DOHH2 (cell line): Measurements from ENCODE around the gene KRTAP5-11.

Source experiments
- H3F3A ChIP-seq: fragments of 200-600 bp; sonication (generic), shearing (Covaris generic); 2 replicates; pipeline ENCODE4 v1.6.0; 2016; ENCODE audit warnings: antibody characterized with exemption, mild to moderate bottlenecking; ENCODE audit not compliant: control insufficient read depth, insufficient read depth
- H3K27ac ChIP-seq: fragments of 200-600 bp; sonication (generic); 2 replicates; pipeline ENCODE4 v1.5.1; 2014; ENCODE audit warnings: low read depth, mild to moderate bottlenecking, low read length, moderate library complexity
- H3K27me3 ChIP-seq: fragments of 200-600 bp; sonication (generic); 2 replicates; pipeline ENCODE4 v1.6.1; 2014; ENCODE audit warnings: mild to moderate bottlenecking, low read length, mixed read lengths; ENCODE audit not compliant: control insufficient read depth
- H3K36me3 ChIP-seq: fragments of 200-600 bp; sonication (generic); 2 replicates; pipeline ENCODE4 v1.6.1; 2014; ENCODE audit warnings: mild to moderate bottlenecking, low read length, moderate library complexity, mixed read lengths; ENCODE audit not compliant: control insufficient read depth
- H3K4me1 ChIP-seq: fragments of 200-600 bp; sonication (generic); 2 replicates; pipeline ENCODE4 v1.6.1; 2014; ENCODE audit warnings: mild to moderate bottlenecking, low read length, mixed read lengths; ENCODE audit not compliant: control insufficient read depth
- H3K4me2 ChIP-seq: fragments of 200-600 bp; sonication (generic); 2 replicates; pipeline ENCODE4 v1.6.0; 2014; ENCODE audit warnings: mild to moderate bottlenecking, low read length, moderate library complexity
- H3K4me3 ChIP-seq: fragments of 200-600 bp; sonication (generic); 2 replicates; pipeline ENCODE4 v1.5.1; 2014; ENCODE audit warnings: mild to moderate bottlenecking, low read length, mixed read lengths
- H3K79me2 ChIP-seq: fragments of 200-600 bp; sonication (generic); 2 replicates; pipeline ENCODE4 v1.6.1; 2014; ENCODE audit warnings: mild to moderate bottlenecking, low read length, mixed read lengths; ENCODE audit not compliant: control insufficient read depth
- H3K9me2 ChIP-seq: fragments of 200-600 bp; sonication (generic); replicated peaks from 2 replicates; pipeline ENCODE4 v1.6.1; 2014; ENCODE audit warnings: mild to moderate bottlenecking, low read length, mixed read lengths; ENCODE audit not compliant: control insufficient read depth
- H3K9me3 ChIP-seq: fragments of 200-600 bp; sonication (generic); 2 replicates; pipeline ENCODE4 v1.6.1; 2014; ENCODE audit warnings: antibody characterized with exemption, low read length, mixed read lengths; ENCODE audit not compliant: control insufficient read depth, insufficient read depth
- H4K20me1 ChIP-seq: fragments of 200-600 bp; sonication (generic); 2 replicates; pipeline ENCODE4 v1.6.0; 2014; ENCODE audit warnings: low read depth, mild to moderate bottlenecking, antibody characterized with exemption, low read length, moderate library complexity; ENCODE audit not compliant: control insufficient read depth, insufficient read depth
- CTCF ChIP-seq: fragments of 200-600 bp; sonication (generic); IDR thresholded peaks from one replicate; pipeline ENCODE4 v1.5.1; 2014; ENCODE audit warnings: antibody characterized with exemption, mild to moderate bottlenecking, low read depth, low read length; ENCODE audit not compliant: poor library complexity, severe bottlenecking
- EZH2phosphoT487 ChIP-seq: fragments of 200-600 bp; sonication (generic); IDR thresholded peaks from 2 replicates; pipeline ENCODE4 v1.6.1; 2017; ENCODE audit warnings: borderline replicate concordance, mild to moderate bottlenecking, antibody characterized with exemption, low read length, moderate library complexity, mixed read lengths

The KRTAP5-11 gene

GRCh38 chr11:71532036-71532610, 50.6 kb downstream of the KRTAP5-11 start:
- Histone ChIP-seq H3K79me2 (no peaks in the 10 kb centered on the region), H4K20me1 (no peaks in the 10 kb centered on the region)

More at GRCh38 chr11:71532036-71532610, 50.6 kb downstream of the KRTAP5-11 start:
- Histone ChIP-seq H3K36me3 (no peaks in the 10 kb centered on the region), H3K27me3 (no peaks in the 10 kb centered on the region), H3K4me1 (no peaks in the 10 kb centered on the region), H3K27ac (no peak overlapping the region), H3K4me2 (no peak overlapping the region), H3F3A (no peaks in the 10 kb centered on the region), H3K9me2 (no peaks in the 10 kb centered on the region), H3K4me3 (no peak overlapping the region), H3K9me3 (no peaks in the 10 kb centered on the region)
- TF ChIP-seq CTCF (no peak), EZH2phosphoT487 (no peak)
